Adrenal gland (tissue), 12 donors: ENCODE data around the gene XYLB. TPM values are rescaled to one million over a fixed set of nuclear protein-coding genes. Genes with fewer than 3 reads are reported as not detected.

Experiments used
- DNase-seq, 7 donors: peaks; one replicate each; pipeline ENCODE4 v3.0.0-alpha.2; 2019 to 2020
- H3K27ac ChIP-seq, 5 donors: fragments of 200-600 bp; sonication (generic) in 4 of 5; 1 replicate in 3 of 5; 2 replicates in 2 of 5; pipeline versions ENCODE4 v1.5.1 to v1.8.0; 2016 to 2020; ENCODE audit warnings: mild to moderate bottlenecking in 1 of 5
- H3K27me3 ChIP-seq: fragments of 200-600 bp; 2 replicates; pipeline ENCODE4 v1.8.0; 2021
- H3K36me3 ChIP-seq, 2 donors: fragments of 200-600 bp; replicated peaks in 1 of 2; 1 replicate in 1 of 2; 2 replicates in 1 of 2; pipeline versions ENCODE4 v1.5.1 to v1.8.0; 2018 to 2022
- H3K4me1 ChIP-seq, 2 donors: fragments of 200-600 bp; replicated peaks in 1 of 2; 1 replicate in 1 of 2; 2 replicates in 1 of 2; pipeline versions ENCODE4 v1.5.1 to v1.8.0; 2018 to 2021
- H3K4me3 ChIP-seq, 4 donors: fragments of 200-600 bp; sonication (generic) in 3 of 4; one replicate each; pipeline ENCODE4 v1.5.1; 2016 to 2018
- H3K9me3 ChIP-seq, 3 donors: fragments of 200-600 bp; sonication (generic) in 1 of 3; replicated peaks in 1 of 3; 1 replicate in 2 of 3; 2 replicates in 1 of 3; pipeline versions ENCODE4 v1.5.1 to v1.8.0; 2016 to 2021
- POLR2A ChIP-seq, 2 donors: fragments of 450-650 bp; IDR thresholded peaks; one replicate each; pipeline ENCODE4 v1.6.1; 2017; ENCODE audit warnings: antibody characterized with exemption in 2 of 2, mild to moderate bottlenecking in 2 of 2, moderate library complexity in 1 of 2
- WGBS, 4 donors: extraction: QIAGEN DNeasy Blood & Tissue Kit in 2 of 4; methylation state at CpG; one replicate each; pipeline versions ENCODE4 v1.1.5 to v1.1.7; 2013 to 2017; 5-methylcytosine and 5-hydroxymethylcytosine counted together
- intact Hi-C, 2 donors: fragments of 100-400 bp; cut with DNase I; formaldehyde crosslinking; loops; one replicate each; pipeline versions ENCODE4 v1.14.1 to v1.15.0; 2022 to 2023
- polyA plus RNA-seq, 3 donors: library from polyadenylated mRNA; stranded (reverse); fragments of 200-250 nt in 2 of 3; fragments of 350-450 nt in 1 of 3; fragmentation: Illumina TruSeq in 1 of 3; extraction: RNeasy Lipid Tissue Mini Kit (QIAGEN cat#74804) in 1 of 3; gene quantifications; one replicate each; pipeline ENCODE4 v1.2.3, GENCODE V29; 2013 to 2014
- total RNA-seq, 9 donors: library from RNA; depleted of rRNA in 4 of 9; stranded (reverse); fragments of >200 nt in 4 of 9; fragments of 120-200 nt in 1 of 9; fragmentation: NEBNext Ultra II Directional in 1 of 9; extraction: Animal tissue kit (Norgen Biotek cat#: 25700) in 1 of 9; gene quantifications; one replicate each; pipeline versions ENCODE4 v1.1.0 to v1.2.4, GENCODE V29; 2013 to 2023
- TF ChIP-seq, protein P1 (sequence below), 6 experiments: fragments of 450-650 bp in 4 of 6; fragments of 200-600 bp in 2 of 6; sonication (generic) in 1 of 6; IDR thresholded peaks; 1 replicate in 5 of 6; 2 replicates in 1 of 6; pipeline versions ENCODE4 v1.5.1 to v1.8.0; 2016 to 2021; ENCODE audit warnings: antibody characterized with exemption in 6 of 6, mild to moderate bottlenecking in 2 of 6, moderate library complexity in 1 of 6
- donor health status: healthy with polysubstance abuse.
- donor health status: Bipolar disorder and iron deficiency.
- donor health status: DM: yes; HTN: yes; CAD: no.
- donor health status: DM: no; HTN: no; CAD: no.
- donor health status: DM: no; HTN: no; CAD: no.
- donor health status: DM: yes; HTN: yes; CAD: no.

The XYLB gene
- total and polyA plus RNA-seq, 12 donors, result 1.5 to 14.9 (median 7.5) TPM

DNA sequence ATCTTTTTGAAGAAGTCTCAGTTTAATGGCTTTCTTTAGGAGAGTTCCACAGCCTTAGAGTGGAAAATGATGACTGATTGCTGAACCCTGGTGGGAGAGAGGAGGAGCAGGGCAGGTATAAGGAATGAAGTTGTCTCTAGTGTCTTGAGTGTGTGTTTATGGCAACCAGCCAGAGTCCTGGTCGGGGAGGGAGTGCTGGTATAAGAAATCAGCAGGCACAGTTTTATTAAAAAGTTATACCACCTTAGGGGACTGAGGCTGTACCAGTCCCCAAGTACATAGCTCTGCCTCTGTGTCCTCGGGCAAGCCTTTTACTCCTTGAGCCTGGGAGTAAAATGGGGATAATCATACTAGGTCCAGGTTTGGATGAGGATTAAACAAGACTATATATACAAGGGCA is 34.6 kb upstream of the XYLB start:
- TF ChIP-seq, protein P1, sequence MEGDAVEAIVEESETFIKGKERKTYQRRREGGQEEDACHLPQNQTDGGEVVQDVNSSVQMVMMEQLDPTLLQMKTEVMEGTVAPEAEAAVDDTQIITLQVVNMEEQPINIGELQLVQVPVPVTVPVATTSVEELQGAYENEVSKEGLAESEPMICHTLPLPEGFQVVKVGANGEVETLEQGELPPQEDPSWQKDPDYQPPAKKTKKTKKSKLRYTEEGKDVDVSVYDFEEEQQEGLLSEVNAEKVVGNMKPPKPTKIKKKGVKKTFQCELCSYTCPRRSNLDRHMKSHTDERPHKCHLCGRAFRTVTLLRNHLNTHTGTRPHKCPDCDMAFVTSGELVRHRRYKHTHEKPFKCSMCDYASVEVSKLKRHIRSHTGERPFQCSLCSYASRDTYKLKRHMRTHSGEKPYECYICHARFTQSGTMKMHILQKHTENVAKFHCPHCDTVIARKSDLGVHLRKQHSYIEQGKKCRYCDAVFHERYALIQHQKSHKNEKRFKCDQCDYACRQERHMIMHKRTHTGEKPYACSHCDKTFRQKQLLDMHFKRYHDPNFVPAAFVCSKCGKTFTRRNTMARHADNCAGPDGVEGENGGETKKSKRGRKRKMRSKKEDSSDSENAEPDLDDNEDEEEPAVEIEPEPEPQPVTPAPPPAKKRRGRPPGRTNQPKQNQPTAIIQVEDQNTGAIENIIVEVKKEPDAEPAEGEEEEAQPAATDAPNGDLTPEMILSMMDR (IDR thresholded peaks at IDR 0.05), result no peak
- no peak for TF ChIP-seq POLR2A (IDR thresholded peaks at IDR 0.05)
- Histone ChIP-seq H3K4me1 (no peaks in the 10 kb centered on the region), H3K27ac (no peak overlapping the region), H3K4me3 (no peak overlapping the region), H3K36me3 (no peaks in the 10 kb centered on the region), H3K9me3 (no peaks in the 10 kb centered on the region), H3K27me3 (no peaks in the 10 kb centered on the region)
- no peak for DNase-seq
- intact Hi-C loops, result no loop called here
- WGBS, 4 donors, result 69 to 92% (median 83%) methylated on average over 2 of the region's 2 CpGs

DNA sequence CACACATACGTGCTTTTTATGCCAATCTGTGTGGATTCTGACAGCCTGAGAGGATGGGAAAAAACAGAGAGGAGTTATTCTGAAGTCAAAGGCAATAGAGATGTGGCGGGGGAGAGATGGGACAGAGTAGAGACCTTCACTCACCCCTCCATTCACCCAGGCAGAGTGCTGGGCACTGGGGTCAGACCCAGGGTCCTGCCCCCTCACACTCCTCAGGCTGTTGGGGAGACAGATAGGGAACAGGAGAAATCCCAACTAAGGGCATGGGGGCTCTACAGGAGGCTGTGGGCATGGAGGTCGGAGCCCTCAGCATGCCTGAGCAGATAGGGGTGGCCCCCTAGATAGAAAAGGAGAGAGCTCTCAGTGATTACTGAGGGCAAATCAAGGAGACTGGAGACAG is 34.2 kb upstream of the XYLB start:
- Histone ChIP-seq H3K27me3 (no peaks in the 10 kb centered on the region), H3K4me1 (no peaks in the 10 kb centered on the region), H3K9me3 (no peaks in the 10 kb centered on the region), H3K27ac (no peak overlapping the region), H3K4me3 (no peak overlapping the region), H3K36me3 (no peaks in the 10 kb centered on the region)
- DNase-seq, result no peak
- 82 to 94% (median 91%) methylated on average over 3 of the region's 3 CpGs for WGBS, 4 donors
- TF ChIP-seq, protein P1 (IDR thresholded peaks at IDR 0.05), result no peak
- no peak for TF ChIP-seq POLR2A (IDR thresholded peaks at IDR 0.05)
- intact Hi-C loops, result no loop called here

DNA sequence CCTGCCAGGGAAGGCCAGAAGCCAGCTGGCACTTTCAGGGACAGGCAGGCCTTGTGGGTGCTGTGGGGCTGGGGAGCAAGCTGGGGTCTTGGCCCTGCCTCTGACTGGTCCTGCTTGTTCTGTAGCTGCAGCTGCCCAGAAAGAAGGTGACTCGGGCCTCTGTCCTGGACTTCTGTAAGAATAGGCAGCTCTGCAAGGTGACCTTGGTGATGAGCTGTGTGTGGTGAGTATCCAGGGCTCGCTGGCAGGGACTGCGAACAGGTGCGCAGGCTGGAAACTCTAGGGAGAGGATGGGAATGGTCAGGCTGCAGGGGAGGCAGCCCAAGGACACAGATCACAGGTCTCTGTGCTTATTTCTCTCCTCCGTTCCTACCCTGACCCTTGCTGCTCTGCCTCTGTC is 33.3 kb upstream of the XYLB start:
- Histone ChIP-seq H3K36me3 (no peaks in the 10 kb centered on the region), H3K27ac (no peak overlapping the region), H3K9me3 (no peaks in the 10 kb centered on the region), H3K27me3 (no peaks in the 10 kb centered on the region), H3K4me3 (no peak overlapping the region), H3K4me1 (no peaks in the 10 kb centered on the region)
- WGBS, 4 donors, result 81 to 87% (median 85%) methylated on average over 5 of the region's 5 CpGs
- no peak for DNase-seq
- TF ChIP-seq, protein P1 (IDR thresholded peaks at IDR 0.05), result no peak
- no peak for TF ChIP-seq POLR2A (IDR thresholded peaks at IDR 0.05)
- intact Hi-C loops, result no loop called here

DNA sequence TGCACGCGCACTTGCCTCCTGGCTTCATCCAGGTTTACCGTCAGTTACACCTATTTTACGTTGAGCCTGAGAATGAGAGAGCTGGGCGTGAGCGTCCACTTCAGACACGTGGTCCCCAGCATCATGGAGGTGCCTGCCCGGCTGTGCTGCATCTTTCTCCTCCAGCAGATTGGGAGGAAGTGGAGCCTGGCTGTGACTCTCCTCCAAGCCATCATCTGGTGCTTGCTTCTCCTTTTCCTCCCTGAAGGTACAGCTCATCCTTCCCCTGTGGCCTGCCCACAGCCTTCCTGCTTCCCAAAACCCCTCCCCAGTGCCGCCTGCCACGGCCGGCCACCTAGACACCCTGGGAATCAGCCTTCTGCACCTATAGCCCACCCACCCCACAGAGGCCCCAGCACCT is 32.9 kb upstream of the XYLB start:
- 82 to 86% (median 85%) methylated on average over 11 of the region's 11 CpGs for WGBS, 4 donors
- no peak for TF ChIP-seq POLR2A (IDR thresholded peaks at IDR 0.05)
- TF ChIP-seq, protein P1 (IDR thresholded peaks at IDR 0.05), result no peak
- H3K9me3 ChIP-seq, result no peaks in the 10 kb centered on the region
- H3K4me3 ChIP-seq, result no peak overlapping the region
- intact Hi-C loops, result no loop called here
- no peaks in the 10 kb centered on the region for H3K27me3 ChIP-seq
- H3K36me3 ChIP-seq, result no peaks in the 10 kb centered on the region
- no peaks in the 10 kb centered on the region for H3K4me1 ChIP-seq
- DNase-seq, result no peak
- no peak overlapping the region for H3K27ac ChIP-seq
